GM21360 (cell line): ENCODE results near the gene OXER1.
"Not testable (repeated sequence)": the region's sequence is repeated elsewhere in the genome, so short reads cannot be mapped to it uniquely, and the experiment has no call there.

ENCODE experiments used
- ATAC-seq: cut with Tn5 transposase; IDR thresholded peaks from one replicate; pipeline ENCODE4 v1.9.1; 2021; ENCODE audit warnings: mild to moderate bottlenecking, moderate library complexity; ENCODE audit not compliant: unreplicated experiment

The OXER1 gene

DNA sequence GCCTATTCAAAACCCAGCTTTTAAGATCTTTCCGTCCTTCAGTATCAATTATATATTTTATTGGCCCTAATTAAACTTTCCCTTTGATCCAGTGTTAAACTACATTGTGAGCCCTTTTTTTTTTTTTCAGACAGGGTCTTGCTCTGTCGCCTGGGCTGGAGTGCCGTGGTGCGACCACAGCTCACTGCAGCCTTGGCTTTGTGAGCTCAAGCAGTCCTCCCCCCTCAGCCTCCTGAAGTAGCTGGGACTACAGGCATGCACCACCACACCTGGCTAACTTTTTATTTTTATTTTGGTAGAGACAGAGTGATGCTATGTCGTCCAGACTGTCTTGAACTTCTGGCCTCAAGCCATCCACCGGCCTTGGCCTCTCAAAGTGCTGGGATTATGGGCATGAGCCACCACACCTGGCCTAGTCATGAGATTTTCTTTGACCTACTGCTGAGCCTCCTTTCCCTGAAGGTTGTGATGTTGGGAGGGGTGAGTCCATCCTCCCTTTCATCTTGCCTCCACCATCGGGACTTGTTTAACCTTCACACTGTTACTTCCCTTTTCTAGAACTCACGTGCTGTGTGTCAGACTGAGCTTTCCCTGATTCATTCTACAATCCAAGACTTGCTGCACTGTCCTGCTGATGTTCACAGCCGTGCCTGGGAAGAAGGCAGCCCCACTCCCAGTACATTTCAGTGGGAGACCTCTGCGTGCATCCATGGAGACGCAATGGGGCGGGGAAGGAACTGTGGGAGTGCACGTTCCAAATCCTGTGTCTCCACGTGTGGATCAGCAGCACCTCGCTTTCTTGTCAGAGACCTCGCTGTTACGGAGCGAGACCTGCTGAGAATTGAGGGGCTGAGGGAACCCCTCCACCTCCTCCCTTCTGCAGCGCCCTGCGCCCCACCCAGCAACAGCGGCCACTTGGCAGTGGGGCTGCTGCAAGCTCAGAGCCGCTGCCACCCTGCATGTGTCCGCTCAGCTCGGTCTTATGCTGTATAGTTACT, 10.8 kb downstream of the OXER1 start:
- ATAC-seq: no peak

GRCh38 chr2:42752314-42752713, 11.6 kb downstream of the OXER1 start:
- peak; percentile 50 for ATAC-seq

DNA sequence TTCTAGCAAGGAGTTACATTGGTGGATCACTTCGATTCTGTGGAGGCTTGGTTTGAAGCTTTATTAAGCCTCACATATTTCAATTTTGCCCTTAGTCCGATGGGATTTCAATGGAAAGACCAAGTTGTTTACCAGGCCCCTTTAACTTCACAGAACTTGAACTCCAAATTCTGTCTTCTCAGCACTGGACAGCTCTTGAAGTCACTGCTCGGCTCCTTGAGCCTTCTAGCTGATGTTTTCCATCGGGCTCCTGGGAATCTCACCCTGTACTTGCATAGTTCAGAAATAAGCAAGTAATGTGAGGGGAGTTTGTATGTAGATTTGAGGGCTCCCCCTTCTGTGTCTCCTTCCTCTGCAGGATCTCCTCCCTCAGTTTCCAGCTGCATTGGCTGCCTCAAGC, 15.1 kb downstream of the OXER1 start:
- ATAC-seq: no peak

- ATAC-seq: no peak
Observed at GRCh38 chr2:42747422-42747821, 16.5 kb downstream of the OXER1 start.

DNA sequence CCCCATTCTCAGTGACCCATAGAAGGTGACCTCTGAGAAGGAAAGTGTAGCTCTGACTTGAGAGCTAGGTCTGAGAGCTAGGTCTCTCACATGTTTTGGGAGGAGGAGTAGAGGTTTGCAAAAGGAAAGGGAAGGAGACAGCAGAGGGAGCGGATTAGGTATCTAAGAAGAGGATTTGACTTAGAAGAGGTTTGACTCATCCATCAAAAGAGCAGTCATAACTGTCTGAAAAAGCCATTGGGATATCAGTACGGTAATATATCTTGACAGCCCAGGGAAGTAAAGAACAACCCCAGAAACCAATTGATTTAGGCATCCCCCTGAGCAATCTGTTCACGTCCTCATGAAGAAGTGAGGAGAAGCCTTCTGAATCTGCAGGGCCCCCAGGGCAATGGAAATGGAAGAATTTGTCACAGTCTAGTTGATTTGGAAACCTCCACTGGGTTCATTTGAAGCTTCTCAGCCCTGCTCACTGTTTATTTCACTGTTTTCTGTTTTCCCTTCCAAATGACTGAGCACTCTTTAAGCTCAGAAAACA, 19.3 kb downstream of the OXER1 start:
- no peak for ATAC-seq

GRCh38 chr2:42743659-42743990, 20.3 kb downstream of the OXER1 start:
- no peak for ATAC-seq

DNA sequence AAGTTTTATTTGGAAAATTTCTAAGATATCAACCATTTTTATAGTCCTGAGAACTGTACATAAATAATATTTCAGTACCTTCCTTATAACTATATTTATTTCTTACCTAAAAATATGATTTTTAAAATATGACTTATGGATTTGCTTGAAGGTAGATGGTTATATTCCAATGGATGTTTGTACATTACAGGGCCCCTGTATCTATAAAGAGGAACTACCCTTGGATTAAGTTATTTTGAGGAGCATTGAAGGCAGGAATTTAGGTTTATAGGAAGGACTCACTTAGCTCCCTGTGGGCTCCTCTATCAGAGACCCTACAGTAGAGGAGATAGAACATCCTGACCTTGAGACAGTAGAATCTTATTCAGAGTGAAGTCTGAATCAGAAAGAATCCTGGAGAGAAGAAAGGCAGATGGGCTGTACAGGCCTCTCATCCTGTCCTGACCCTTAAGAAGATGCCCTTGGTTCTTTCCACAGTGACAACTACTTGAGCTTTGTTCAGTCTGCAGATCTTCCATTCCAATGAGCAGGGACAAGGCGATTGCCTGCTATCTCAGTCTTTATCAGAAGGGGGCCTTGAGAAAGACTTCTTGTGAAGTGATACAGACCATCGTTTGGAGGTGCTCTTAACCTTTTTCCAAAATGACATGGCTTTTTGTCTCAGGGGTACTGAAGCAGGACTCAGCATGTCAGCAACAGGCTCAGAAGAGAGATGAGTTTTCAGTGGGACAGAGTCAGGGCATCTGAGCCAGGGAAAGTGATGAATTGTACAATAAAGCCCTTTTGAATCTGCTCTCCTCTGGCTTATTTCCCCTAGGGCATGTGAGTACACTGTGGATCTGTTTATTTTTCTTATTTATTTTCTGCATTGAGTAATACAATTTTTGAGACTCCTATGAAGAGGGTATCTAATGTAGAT, 20.9 kb downstream of the OXER1 start:
- no peak for ATAC-seq

GRCh38 chr2:42741140-42741539, 22.8 kb downstream of the OXER1 start:
- ATAC-seq: no peak

GRCh38 chr2:42736598-42737322, 27.2 kb downstream of the OXER1 start:
- ATAC-seq: no peak

DNA sequence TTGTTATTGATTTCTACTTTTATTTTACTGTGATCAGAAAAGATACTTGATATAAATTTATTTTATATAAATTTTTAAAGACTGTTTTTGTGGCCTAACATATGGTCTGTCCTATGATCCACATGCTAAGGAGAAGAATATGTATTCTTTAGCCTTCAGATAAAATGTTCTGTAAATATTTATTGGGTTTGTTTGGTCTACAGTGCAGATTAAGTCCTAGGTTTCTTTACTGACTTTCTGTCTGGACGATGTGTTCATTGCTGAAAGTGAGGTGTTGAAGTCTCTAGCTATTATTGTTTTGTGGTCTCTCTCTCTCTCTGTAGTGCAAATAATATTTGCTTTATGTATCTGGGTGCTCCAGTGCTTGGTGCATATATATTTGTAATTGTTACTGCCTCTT, 30.1 kb downstream of the OXER1 start:
- ATAC-seq: no peak

DNA sequence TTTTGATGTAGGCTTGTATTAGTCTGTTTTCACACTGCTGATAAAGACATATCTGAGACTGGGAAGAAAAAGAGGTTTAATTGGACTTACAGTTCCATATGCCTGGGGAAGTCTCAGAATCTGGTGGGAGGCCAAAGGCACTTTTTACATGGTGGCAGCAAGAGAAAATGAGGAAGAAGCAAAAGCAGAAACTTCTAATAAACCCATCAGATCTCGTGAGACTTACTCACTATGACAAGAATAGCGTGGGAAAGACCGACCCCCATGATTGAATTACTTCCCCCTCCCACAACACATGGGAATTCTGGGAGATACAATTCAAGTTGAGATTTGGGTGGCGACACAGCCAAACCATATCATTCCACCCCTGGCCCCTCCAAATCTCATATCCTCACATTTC, 32.6 kb downstream of the OXER1 start:
- not testable (repeated sequence) for ATAC-seq

DNA sequence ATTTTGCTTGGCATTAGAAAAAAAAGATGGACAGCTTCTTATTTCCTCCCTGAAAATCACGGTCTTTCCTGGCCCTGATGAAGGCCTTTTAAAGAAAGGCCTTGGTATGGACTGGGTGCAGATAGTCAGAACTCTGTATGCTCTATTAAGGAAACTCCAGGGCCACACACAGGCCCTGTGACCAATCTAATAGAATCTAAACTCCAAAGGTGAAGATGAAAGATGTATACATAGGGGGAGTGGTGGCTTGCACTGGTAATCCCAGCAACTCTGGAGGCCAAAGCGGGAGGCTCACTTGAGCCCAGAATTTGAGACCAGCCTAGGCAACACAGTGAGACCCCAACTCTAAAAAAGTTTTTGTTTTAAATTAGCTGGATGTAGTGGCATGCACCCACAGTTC, 37.3 kb downstream of the OXER1 start:
- ATAC-seq: no peak

- no peak for ATAC-seq
Observed at GRCh38 chr2:42725657-42726056, 38.3 kb downstream of the OXER1 start.

DNA sequence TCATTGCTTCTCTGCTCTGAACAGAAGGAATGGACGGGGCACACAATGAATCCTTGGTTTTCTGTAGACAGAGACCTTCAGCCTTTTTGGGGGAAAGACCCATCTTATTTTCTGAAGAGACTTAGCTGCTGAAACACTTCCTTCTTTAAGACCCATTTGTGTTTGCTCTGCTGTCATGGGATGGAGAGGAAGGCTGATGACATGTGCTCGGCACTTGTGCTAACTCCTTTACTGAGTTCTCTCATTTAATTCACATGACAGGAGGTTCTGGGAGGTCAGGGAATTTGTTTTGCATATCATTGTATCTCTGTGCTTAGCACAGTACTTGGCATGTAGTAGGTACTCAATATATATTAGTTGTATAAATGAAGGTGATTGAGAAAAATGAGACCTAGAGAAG, 39.0 kb downstream of the OXER1 start:
- ATAC-seq: no peak

GRCh38 chr2:42723465-42723864, 40.5 kb downstream of the OXER1 start:
- ATAC-seq: no peak

GRCh38 chr2:42722320-42723190, 41.4 kb downstream of the OXER1 start:
- ATAC-seq: peak; percentile 96

- no peak for ATAC-seq
Observed at GRCh38 chr2:42721898-42722297, 42.0 kb downstream of the OXER1 start.

DNA sequence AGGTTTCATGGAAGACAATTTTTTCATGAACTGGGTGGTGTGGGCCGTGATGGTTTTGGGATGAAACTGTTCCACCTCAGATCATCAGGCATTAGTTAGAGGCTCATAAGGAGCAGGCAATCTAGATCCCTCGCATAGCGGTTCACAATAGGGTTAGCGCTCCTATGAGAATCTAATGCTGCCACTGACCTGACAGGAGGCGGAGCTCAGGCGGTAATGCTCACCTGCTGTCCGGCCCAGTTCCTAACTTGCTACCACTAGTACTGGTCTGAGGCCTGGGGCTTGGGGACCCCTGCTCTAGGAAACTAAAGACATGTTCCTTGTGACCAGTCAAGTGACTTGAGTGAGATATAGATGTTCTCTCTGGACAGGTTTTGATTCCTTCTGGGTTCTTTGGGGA, 49.2 kb downstream of the OXER1 start:
- ATAC-seq: no peak

DNA sequence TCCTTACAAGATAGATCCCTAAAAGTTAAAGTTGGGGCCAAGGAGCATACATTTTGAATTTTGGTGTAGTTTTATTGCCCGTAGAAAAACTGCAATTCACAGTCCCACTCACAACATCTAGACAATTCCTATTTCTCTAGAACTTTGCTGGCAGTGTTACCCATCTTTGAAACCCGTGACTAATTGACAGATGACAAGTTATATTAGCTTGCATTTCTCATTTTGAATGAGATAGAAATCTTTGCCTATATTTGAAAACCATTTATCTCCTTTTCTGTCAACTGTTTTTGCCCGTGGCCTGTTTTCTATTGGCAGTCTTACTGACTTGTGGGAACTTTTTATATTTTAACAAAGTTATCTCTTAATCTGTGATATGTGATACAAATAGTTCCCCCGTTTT, 50.0 kb downstream of the OXER1 start:
- ATAC-seq: no peak

GRCh38 chr2:42712934-42713333, 51.0 kb downstream of the OXER1 start:
- ATAC-seq: no peak
